ENCODE data around the gene PDCD1LG2.
"Not testable (repeated sequence)": the region's sequence is repeated elsewhere in the genome, so short reads cannot be mapped to it uniquely, and the experiment has no call there.

PDCD1LG2 gene

GRCh38 chr9:5510360-5510931 is at the start of gene PDCD1LG2:
Gene PDCD1LG2, plus strand, starts transcription at chr9:5510531. Its CDS starts 12,016 bp downstream, at chr9:5522547.
- Histone ChIP-seq H3K27ac (peak within 1 kb of the TSS in 20 of 21 experiments; percentile 39 to 87 (median 76)), H3K4me3 (peak within 1 kb of the TSS in 5 of 7 experiments; percentile 11 to 31 (median 22))

DNA sequence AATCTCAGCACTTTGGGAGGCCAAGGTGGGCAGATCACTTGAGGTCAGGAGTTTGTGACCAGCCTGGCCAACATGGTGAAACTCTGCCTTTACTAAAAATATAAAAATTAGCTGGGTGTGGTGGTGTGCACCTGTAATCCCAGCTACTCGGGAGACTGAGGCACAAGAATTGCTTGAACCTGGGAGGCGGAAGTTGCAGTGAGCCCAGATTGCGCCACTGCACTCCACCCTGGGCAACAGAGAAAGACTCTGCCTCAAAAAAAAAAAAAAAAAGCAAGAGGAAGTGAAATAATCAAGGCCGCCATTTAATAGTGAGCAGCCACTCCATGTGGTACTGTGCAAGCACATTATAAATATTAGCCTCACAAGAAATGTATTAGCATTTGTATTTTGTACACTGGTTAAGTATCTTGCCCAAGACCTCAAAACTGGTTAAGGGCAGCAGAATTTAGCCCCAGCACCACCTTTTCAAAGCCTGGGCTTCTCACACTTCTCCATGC is 45.5 kb upstream of the PDCD1LG2 start:
- H3K4me3 ChIP-seq, result not testable (repeated sequence)
- H3K27ac ChIP-seq, result peak overlapping the region in 1 of 21 experiments; percentile 11

GRCh38 chr9:5466005-5466404 is 44.3 kb upstream of the PDCD1LG2 start:
- Histone ChIP-seq H3K27ac (no peak overlapping the region), H3K4me3 (no peak overlapping the region)

DNA sequence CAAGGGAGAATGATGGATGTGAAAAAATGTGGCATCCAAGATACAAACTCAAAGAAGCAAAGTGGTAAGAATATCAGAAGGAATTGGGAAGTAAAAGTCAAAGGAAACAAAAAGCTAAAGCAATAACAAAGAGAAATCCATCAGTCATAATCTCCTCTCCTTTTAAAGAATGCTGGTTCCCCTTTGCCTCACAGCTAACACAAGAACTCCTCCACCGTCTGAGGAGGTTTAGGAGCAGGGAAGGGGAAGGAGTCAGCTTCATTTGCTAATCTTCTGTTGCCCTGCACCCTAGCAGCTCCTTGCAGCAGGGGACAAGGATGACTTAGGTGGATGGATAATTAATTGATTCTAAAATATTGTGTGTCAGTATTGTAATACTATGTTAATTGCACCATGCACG is 43.6 kb upstream of the PDCD1LG2 start:
- Histone ChIP-seq H3K4me3 (no peak overlapping the region), H3K27ac (no peak overlapping the region)

- Histone ChIP-seq H3K27ac (no peak overlapping the region), H3K4me3 (no peak overlapping the region)
Measured at GRCh38 chr9:5468850-5469249, 41.5 kb upstream of the PDCD1LG2 start.

DNA sequence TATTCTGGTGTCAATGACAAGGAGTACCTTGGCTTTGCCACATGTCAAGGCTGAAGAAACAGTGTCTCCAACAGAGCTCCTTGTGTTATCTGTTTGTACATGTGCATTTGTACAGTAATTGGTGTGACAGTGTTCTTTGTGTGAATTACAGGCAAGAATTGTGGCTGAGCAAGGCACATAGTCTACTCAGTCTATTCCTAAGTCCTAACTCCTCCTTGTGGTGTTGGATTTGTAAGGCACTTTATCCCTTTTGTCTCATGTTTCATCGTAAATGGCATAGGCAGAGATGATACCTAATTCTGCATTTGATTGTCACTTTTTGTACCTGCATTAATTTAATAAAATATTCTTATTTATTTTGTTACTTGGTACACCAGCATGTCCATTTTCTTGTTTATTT is 40.2 kb upstream of the PDCD1LG2 start:
- Histone ChIP-seq H3K4me3 (no peak overlapping the region), H3K27ac (no peak overlapping the region)

GRCh38 chr9:5470816-5471215 is 39.5 kb upstream of the PDCD1LG2 start:
- Histone ChIP-seq H3K27ac (no peak overlapping the region), H3K4me3 (no peak overlapping the region)

- not testable (repeated sequence) for H3K27ac ChIP-seq
Measured at GRCh38 chr9:5475611-5476010, 34.7 kb upstream of the PDCD1LG2 start.

GRCh38 chr9:5478206-5478605 is 32.1 kb upstream of the PDCD1LG2 start:
- Histone ChIP-seq H3K4me3 (no peak overlapping the region), H3K27ac (no peak overlapping the region)

More at GRCh38 chr9:5475611-5476010, 34.7 kb upstream of the PDCD1LG2 start:
- not testable (repeated sequence) for H3K4me3 ChIP-seq

DNA sequence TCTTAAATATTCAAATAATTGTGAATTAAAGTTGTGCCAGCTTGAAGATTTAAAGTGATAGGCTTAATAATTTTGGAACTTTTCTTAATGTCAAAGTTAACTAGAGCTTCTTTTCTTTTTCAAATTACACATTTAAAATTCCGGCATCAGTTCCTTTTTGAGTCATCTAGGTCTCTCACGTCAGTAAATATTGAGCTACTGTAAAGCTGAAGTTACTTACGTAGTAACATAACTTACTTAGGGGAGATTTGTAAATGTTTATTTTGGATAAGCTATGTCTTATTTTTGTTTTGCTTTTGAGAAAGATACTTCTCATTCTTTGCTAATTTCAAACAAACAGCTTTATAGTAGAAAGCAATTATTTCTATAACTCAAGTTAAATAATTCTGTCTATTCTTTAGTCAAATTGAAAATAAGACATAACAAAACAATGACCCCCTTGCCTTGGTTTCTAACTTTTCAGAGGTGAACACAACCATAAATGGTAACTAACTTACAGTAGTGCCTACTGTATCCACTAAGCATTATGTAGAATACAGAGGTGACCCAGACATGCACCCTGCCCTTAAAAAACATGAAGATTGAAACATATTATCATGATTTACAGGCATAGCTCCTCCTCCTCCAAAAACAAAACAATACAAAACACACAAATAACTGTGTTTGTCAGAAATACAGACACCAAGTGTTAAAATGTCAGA is 30.2 kb upstream of the PDCD1LG2 start:
- Histone ChIP-seq H3K27ac (no peak overlapping the region), H3K4me3 (no peak overlapping the region)

DNA sequence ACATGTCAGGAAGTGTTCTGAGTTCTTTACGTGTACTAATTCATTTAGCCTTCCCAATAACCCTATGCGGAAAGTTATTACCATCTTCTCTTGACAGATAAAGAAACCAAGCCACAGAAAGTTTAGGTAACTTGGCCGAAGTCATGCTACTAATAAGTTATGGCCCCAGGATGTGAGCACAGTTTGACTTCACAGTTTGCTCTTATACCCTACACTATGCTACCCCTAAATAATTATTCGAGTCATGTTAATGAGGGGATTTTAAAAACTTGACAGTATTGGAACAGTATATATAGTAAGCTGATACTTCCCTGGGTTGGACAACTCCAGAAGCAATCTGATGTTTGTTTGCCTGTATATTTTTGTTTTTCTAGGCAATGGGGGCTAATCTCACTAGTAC is 29.4 kb upstream of the PDCD1LG2 start:
- H3K27ac ChIP-seq, result no peak overlapping the region
- no peak overlapping the region for H3K4me3 ChIP-seq

DNA sequence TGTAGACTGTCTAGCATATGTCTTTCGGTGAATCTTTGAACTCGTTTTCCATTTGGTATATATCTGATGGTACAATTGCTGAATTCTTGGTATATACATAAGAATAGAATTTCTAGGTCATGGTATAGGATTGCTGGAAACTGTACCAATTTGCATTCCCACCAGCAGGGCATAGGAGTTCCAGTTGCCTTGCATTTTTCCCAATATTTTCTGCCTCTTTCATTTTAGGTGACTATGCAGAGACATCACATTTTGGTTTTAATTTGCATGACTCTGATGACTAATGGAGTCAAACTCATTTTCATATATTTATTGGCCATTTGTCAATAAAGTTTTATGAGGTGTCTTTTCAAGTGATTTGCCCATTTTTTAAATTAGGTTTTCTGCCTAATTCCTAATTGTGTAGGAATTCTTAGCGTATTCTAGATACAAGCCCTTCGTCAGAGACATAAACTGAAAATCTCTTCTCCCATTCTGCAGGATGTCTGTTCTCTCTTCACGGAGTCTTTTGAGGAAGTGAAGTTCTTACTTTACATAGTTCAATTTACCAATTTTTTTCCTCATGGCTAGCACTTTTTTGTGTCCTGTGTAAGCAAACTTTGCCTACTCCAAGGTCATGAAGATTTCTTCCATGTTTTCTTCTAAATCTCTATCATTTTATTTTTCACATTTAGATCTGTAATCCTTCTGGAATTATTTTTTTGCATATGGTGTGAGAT is 28.9 kb upstream of the PDCD1LG2 start:
- Histone ChIP-seq H3K4me3 (no peak overlapping the region), H3K27ac (no peak overlapping the region)

GRCh38 chr9:5482194-5482593 is 28.1 kb upstream of the PDCD1LG2 start:
- Histone ChIP-seq H3K27ac (no peak overlapping the region), H3K4me3 (no peak overlapping the region)

DNA sequence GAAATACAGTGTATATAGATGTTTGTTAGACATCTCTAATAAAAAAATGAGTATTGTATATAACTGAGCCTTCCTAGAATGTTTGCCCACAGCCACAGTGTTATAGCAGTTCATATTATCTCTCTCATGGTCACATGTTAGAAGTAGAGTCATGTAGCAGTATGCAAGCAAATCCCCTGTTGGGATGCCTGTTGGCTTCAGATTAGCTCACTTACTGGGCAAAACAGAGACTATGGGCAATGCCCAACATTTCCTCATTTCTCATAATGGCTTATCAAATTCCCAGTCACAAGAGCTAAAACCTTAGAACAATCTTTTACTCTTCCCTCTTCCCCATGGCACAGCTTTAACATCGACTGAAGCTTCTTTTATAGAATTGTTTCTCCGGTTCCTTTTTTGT is 27.0 kb upstream of the PDCD1LG2 start:
- Histone ChIP-seq H3K4me3 (no peak overlapping the region), H3K27ac (no peak overlapping the region)

DNA sequence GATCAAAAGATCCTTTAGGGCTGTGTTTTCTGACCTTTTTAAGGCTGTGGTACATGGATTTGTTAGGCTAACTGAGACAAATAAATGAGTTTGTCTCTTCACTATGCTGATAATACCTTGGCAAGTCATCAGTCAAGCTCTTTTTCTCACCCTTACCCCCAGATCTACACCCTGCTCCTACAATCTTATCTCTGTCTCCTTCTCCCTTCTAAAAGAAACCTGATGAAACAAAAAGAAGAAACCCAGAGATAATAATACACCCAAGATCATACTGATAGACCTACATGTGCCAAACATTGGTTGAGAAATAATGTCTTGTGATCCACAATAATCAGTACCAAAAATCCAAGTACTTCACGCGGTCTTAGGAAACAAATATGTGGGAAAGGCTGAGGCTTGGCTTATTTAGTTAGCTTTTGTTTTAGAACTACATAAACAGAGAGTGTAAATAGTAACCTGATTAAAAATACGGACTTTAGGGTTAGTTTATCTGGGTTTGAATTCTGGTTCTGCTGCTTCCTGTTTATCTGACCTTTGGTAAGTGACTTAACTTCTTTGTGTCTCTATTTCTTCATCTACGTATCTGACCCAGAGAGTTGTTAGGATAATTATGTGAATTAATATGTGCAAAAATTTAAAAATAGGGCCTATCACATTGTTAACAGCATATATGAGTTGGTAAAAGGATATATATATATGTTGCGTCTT is 24.8 kb upstream of the PDCD1LG2 start:
- no peak overlapping the region for H3K27ac ChIP-seq

GRCh38 chr9:5486988-5487387 is 23.3 kb upstream of the PDCD1LG2 start:
- Histone ChIP-seq H3K27ac (no peak overlapping the region), H3K4me3 (no peak overlapping the region)

More for the DNA sequence above, 24.8 kb upstream of the PDCD1LG2 start:
- H3K4me3 ChIP-seq, result no peak overlapping the region

- no peak overlapping the region for H3K27ac ChIP-seq
- H3K4me3 ChIP-seq, result no peak overlapping the region
Measured at GRCh38 chr9:5488221-5489008, 21.9 kb upstream of the PDCD1LG2 start.

DNA sequence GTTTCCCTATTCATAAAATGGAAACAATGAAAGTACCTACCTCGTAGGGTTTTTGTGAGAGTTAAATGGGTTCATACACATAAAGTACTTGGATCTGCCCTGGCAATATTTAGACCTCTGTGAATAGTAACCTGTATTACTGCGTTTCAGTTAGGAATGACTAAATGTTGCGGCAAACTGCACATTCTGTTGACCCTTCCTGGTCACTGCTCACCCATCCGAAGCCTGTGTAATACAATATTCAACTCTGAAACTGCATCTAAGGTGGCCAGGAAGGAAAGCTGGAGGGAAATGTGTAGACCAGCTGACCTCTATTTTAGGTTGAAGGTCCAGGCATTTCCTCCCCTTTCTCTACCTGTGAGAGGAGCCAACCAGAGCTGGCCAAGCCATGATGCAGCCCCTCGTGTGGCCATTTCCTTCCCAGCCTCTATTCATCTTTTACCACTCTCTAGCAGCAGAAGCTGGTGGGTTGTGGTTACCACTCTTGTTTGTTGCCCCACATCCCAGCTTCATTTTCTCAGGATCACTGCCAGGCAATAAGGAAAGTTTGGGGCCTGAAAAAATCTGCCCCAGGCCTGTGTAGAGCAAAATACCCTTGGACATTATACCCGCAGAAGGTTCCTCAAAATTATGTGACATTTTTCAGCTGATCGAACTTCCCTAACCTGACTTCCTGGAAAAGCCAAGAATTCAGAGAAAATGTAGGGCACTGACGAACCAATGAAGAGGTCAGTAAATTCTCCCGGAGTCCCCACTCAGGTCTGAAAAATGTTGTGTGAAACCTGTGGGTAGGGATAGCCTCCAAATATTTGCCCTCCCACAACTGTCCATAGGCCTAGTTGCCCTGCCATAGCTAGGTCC is 20.5 kb upstream of the PDCD1LG2 start:
- peak overlapping the region in 5 of 21 experiments; percentile 4 to 52 (median 20) for H3K27ac ChIP-seq
- no peak overlapping the region for H3K4me3 ChIP-seq
